GM21737 (cell line): ENCODE data around the gene PIP5K1B.

Source experiments
- ATAC-seq: cut with Tn5 transposase; IDR thresholded peaks from one replicate; pipeline ENCODE4 v1.9.1; 2021; ENCODE audit warnings: mild to moderate bottlenecking, moderate library complexity; ENCODE audit not compliant: unreplicated experiment

The PIP5K1B gene

GRCh38 chr9:68802525-68803015, 97.5 kb downstream of the PIP5K1B start:
- peak; percentile 97 for ATAC-seq

GRCh38 chr9:68804911-68805889, 100.2 kb downstream of the PIP5K1B start:
- ATAC-seq: no peak

GRCh38 chr9:68805890-68806517, 101.0 kb downstream of the PIP5K1B start:
- no peak for ATAC-seq

GRCh38 chr9:68808338-68808890, 103.4 kb downstream of the PIP5K1B start:
- no peak for ATAC-seq

GRCh38 chr9:68817079-68817875, 112.2 kb downstream of the PIP5K1B start:
- no peak for ATAC-seq

GRCh38 chr9:68819065-68819464, 114.0 kb downstream of the PIP5K1B start:
- ATAC-seq: no peak

- no peak for ATAC-seq
These were observed 116.9 kb downstream of the PIP5K1B start for GRCh38 chr9:68821911-68822310.

- no peak for ATAC-seq
These were observed 117.6 kb downstream of the PIP5K1B start for GRCh38 chr9:68822596-68823165.

- ATAC-seq: no peak
These were observed 120.9 kb downstream of the PIP5K1B start for GRCh38 chr9:68825762-68826472.

- ATAC-seq: no peak
These were observed 123.1 kb downstream of the PIP5K1B start for GRCh38 chr9:68827837-68828744.

- no peak for ATAC-seq
These were observed 127.1 kb downstream of the PIP5K1B start for GRCh38 chr9:68832101-68832500.

- no peak for ATAC-seq
These were observed 128.0 kb downstream of the PIP5K1B start for GRCh38 chr9:68832861-68833518.

GRCh38 chr9:68834931-68835520, 130.0 kb downstream of the PIP5K1B start:
- ATAC-seq: no peak

- no peak for ATAC-seq
These were observed 131.7 kb downstream of the PIP5K1B start for GRCh38 chr9:68836788-68837187.

- no peak for ATAC-seq
These were observed 133.2 kb downstream of the PIP5K1B start for GRCh38 chr9:68838245-68838644.

- ATAC-seq: no peak
These were observed 136.4 kb downstream of the PIP5K1B start for GRCh38 chr9:68841276-68842052.

- no peak for ATAC-seq
These were observed 137.5 kb downstream of the PIP5K1B start for GRCh38 chr9:68842568-68842967.
